ENCODE measurements around the gene CEP112. TPM values are rescaled to one million over a fixed set of nuclear protein-coding genes. Genes with fewer than 3 reads are reported as not detected.

Gene CEP112
- total and polyA plus RNA-seq, 2 donors (not counting 1 experiment from before 2014, with no cell fraction given) = 5.4 to 6.4 TPM

- Histone ChIP-seq H3K9ac (ENCODE audit: insufficient read depth, low read length) (no peak overlapping the region), H2AFZ (ENCODE audit: low read length) (no peak overlapping the region), H3K4me3 (replicated peaks in 1 of 4; ENCODE audit: control extremely low read depth in 1 of 4, insufficient read depth in 1 of 4, low read depth in 3 of 4, low read length in 4 of 4) (no peak overlapping the region), H3K27ac (ENCODE audit: insufficient read depth, low read length) (no peak overlapping the region), H3K4me2 (ENCODE audit: extremely low read depth, insufficient read depth, low read length) (no peak overlapping the region), H3K79me2 (ENCODE audit: control insufficient read depth, insufficient read depth, low read length) (no peaks in the 10 kb centered on the region), H3K9me3 (ENCODE audit: control insufficient read depth, insufficient read depth, low read depth, low read length) (no peaks in the 10 kb centered on the region), H3K36me3 (ENCODE audit: control insufficient read depth, insufficient read depth, low read length) (no peaks in the 10 kb centered on the region), H3K4me1 (ENCODE audit: control insufficient read depth, extremely low read depth, insufficient read depth, low read length) (no peaks in the 10 kb centered on the region), H3K27me3 (ENCODE audit: control insufficient read depth, insufficient read depth, low read length) (no peaks in the 10 kb centered on the region), H4K20me1 (ENCODE audit: control insufficient read depth, extremely low read depth, insufficient read depth, low read length) (no peaks in the 10 kb centered on the region)
- TF ChIP-seq EZH2 (IDR thresholded peaks at IDR 0.05; ENCODE audit: low read length, missing control alignments) = no peak
- TF ChIP-seq, protein P1, sequence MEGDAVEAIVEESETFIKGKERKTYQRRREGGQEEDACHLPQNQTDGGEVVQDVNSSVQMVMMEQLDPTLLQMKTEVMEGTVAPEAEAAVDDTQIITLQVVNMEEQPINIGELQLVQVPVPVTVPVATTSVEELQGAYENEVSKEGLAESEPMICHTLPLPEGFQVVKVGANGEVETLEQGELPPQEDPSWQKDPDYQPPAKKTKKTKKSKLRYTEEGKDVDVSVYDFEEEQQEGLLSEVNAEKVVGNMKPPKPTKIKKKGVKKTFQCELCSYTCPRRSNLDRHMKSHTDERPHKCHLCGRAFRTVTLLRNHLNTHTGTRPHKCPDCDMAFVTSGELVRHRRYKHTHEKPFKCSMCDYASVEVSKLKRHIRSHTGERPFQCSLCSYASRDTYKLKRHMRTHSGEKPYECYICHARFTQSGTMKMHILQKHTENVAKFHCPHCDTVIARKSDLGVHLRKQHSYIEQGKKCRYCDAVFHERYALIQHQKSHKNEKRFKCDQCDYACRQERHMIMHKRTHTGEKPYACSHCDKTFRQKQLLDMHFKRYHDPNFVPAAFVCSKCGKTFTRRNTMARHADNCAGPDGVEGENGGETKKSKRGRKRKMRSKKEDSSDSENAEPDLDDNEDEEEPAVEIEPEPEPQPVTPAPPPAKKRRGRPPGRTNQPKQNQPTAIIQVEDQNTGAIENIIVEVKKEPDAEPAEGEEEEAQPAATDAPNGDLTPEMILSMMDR (conservative IDR thresholded peaks at IDR 0.05 in 1 of 2, IDR thresholded peaks at IDR 0.05 in 1 of 2; ENCODE audit: low read depth in 1 of 2, low read length in 2 of 2) = no peak
- DNase-seq (ENCODE audit: low read depth in 2 of 2) = no peak
Measured at GRCh38 chr17:65918500-65918899, 273.4 kb downstream of the CEP112 start.

DNA sequence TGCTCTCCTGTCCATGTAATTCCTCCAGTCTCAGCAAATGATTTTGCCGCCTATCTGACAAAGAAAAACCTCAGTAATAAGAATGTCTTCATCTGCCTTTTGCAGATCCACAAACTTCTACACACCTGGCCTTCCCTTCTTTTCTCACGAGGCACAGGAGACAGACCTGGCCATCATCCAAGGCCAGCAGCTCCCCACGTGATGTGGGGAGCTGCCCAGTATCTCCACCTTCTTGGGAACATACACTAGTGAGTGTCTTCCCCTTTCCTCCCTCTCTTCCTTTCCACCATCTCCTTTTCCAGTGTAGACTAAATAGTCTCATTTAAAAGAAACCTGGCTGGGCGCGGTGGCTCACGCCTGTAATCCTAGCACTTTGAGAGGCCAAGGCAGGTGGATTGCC is 274.4 kb downstream of the CEP112 start:
- no peaks in the 10 kb centered on the region for H3K79me2 ChIP-seq (ENCODE audit: control insufficient read depth, insufficient read depth, low read length)
- H3K27ac ChIP-seq (ENCODE audit: insufficient read depth, low read length) = no peak overlapping the region
- TF ChIP-seq, protein P1 (conservative IDR thresholded peaks at IDR 0.05 in 1 of 2, IDR thresholded peaks at IDR 0.05 in 1 of 2; ENCODE audit: low read depth in 1 of 2, low read length in 2 of 2) = no peak
- no peak for TF ChIP-seq EZH2 (IDR thresholded peaks at IDR 0.05; ENCODE audit: low read length, missing control alignments)
- H3K4me2 ChIP-seq (ENCODE audit: extremely low read depth, insufficient read depth, low read length) = no peak overlapping the region
- H2AFZ ChIP-seq (ENCODE audit: low read length) = no peak overlapping the region
- H3K27me3 ChIP-seq (ENCODE audit: control insufficient read depth, insufficient read depth, low read length) = no peaks in the 10 kb centered on the region
- no peak overlapping the region for H3K9ac ChIP-seq (ENCODE audit: insufficient read depth, low read length)
- H3K4me3 ChIP-seq (replicated peaks in 1 of 4; ENCODE audit: control extremely low read depth in 1 of 4, insufficient read depth in 1 of 4, low read depth in 3 of 4, low read length in 4 of 4) = no peak overlapping the region
- H3K9me3 ChIP-seq (ENCODE audit: control insufficient read depth, insufficient read depth, low read depth, low read length) = no peaks in the 10 kb centered on the region
- DNase-seq (ENCODE audit: low read depth in 2 of 2) = no peak
- no peaks in the 10 kb centered on the region for H3K4me1 ChIP-seq (ENCODE audit: control insufficient read depth, extremely low read depth, insufficient read depth, low read length)
- no peaks in the 10 kb centered on the region for H3K36me3 ChIP-seq (ENCODE audit: control insufficient read depth, insufficient read depth, low read length)
- H4K20me1 ChIP-seq (ENCODE audit: control insufficient read depth, extremely low read depth, insufficient read depth, low read length) = no peaks in the 10 kb centered on the region

- Histone ChIP-seq H3K27me3 (ENCODE audit: control insufficient read depth, insufficient read depth, low read length) (no peaks in the 10 kb centered on the region), H4K20me1 (ENCODE audit: control insufficient read depth, extremely low read depth, insufficient read depth, low read length) (no peaks in the 10 kb centered on the region), H3K79me2 (ENCODE audit: control insufficient read depth, insufficient read depth, low read length) (no peaks in the 10 kb centered on the region), H2AFZ (ENCODE audit: low read length) (no peak overlapping the region), H3K27ac (ENCODE audit: insufficient read depth, low read length) (no peak overlapping the region), H3K4me1 (ENCODE audit: control insufficient read depth, extremely low read depth, insufficient read depth, low read length) (no peaks in the 10 kb centered on the region), H3K4me3 (replicated peaks in 1 of 4; ENCODE audit: control extremely low read depth in 1 of 4, insufficient read depth in 1 of 4, low read depth in 3 of 4, low read length in 4 of 4) (no peak overlapping the region), H3K36me3 (ENCODE audit: control insufficient read depth, insufficient read depth, low read length) (no peaks in the 10 kb centered on the region), H3K9ac (ENCODE audit: insufficient read depth, low read length) (no peak overlapping the region), H3K4me2 (ENCODE audit: extremely low read depth, insufficient read depth, low read length) (no peak overlapping the region), H3K9me3 (ENCODE audit: control insufficient read depth, insufficient read depth, low read depth, low read length) (no peaks in the 10 kb centered on the region)
- TF ChIP-seq, protein P1 (conservative IDR thresholded peaks at IDR 0.05 in 1 of 2, IDR thresholded peaks at IDR 0.05 in 1 of 2; ENCODE audit: low read depth in 1 of 2, low read length in 2 of 2) = no peak
- TF ChIP-seq EZH2 (IDR thresholded peaks at IDR 0.05; ENCODE audit: low read length, missing control alignments) = no peak
- no peak for DNase-seq (ENCODE audit: low read depth in 2 of 2)
Measured at GRCh38 chr17:65916425-65916824, 275.5 kb downstream of the CEP112 start.

Measured in fibroblast of lung (primary cell).